WTC11 (cell line): ENCODE results near the gene MAGEB17. TPM values are rescaled to one million over a fixed set of nuclear protein-coding genes. Genes with fewer than 3 reads are reported as not detected.

Experiments used
- ATAC-seq: fragments of 200-7000 bp; cut with Tn5 transposase; 2 replicates; pipeline ENCODE4 v1.10.0; 2021; ENCODE audit warnings: mild to moderate bottlenecking, moderate library complexity
- CTCF ChIA-PET: fragments of 300-600 bp; sonication (Branson Sonifier 250); formaldehyde crosslinking; loops from one replicate; lab custom pipeline; 2021; ENCODE audit warnings: antibody characterized with exemption; lab: Charles Lee
- POLR2A ChIA-PET: fragments of 350-600 bp; sonication (Branson Sonifier 250); formaldehyde crosslinking; loops from one replicate; lab custom pipeline; 2021; ENCODE audit warnings: antibody characterized with exemption; lab: Charles Lee
- DNase-seq: peaks from one replicate; pipeline ENCODE4 v3.0.0; 2021; ENCODE audit warnings: low spot score
- H3K27ac Mint-ChIP-seq: 2 replicates; pipeline ENCODE4 v1.8.0; 2021; ENCODE audit warnings: mixed read lengths
- H3K27me3 Mint-ChIP-seq: 2 replicates; pipeline ENCODE4 v1.8.0; 2021; ENCODE audit warnings: low read depth, mild to moderate bottlenecking, moderate library complexity, mixed read lengths
- H3K36me3 Mint-ChIP-seq: 2 replicates; pipeline ENCODE4 v1.8.0; 2021; ENCODE audit warnings: mixed read lengths
- H3K4me1 Mint-ChIP-seq: 2 replicates; pipeline ENCODE4 v1.8.0; 2022; ENCODE audit warnings: mixed read lengths
- H3K4me3 Mint-ChIP-seq: 2 replicates; pipeline ENCODE4 v1.8.0; 2021; ENCODE audit warnings: mild to moderate bottlenecking, moderate library complexity, mixed read lengths
- H3K9me3 Mint-ChIP-seq: 2 replicates; pipeline ENCODE4 v1.8.0; 2021; ENCODE audit warnings: mixed read lengths
- CBFB ChIP-seq: sonication (generic); formaldehyde crosslinking; IDR thresholded peaks from 2 replicates; pipeline ENCODE4 v1.8.1; 2022; ENCODE audit warnings: mild to moderate bottlenecking, low read depth, missing genetic modification reagents
- E2F1 ChIP-seq: sonication (generic); formaldehyde crosslinking; IDR thresholded peaks from 2 replicates; pipeline ENCODE4 v1.8.0; 2022; ENCODE audit warnings: mild to moderate bottlenecking, missing genetic modification reagents
- ESRRA ChIP-seq: sonication (generic); formaldehyde crosslinking; IDR thresholded peaks from 2 replicates; pipeline ENCODE4 v1.8.1; 2022; ENCODE audit warnings: mild to moderate bottlenecking, missing genetic modification reagents, borderline replicate concordance
- FOXK1 ChIP-seq: sonication (generic); formaldehyde crosslinking; IDR thresholded peaks from 2 replicates; pipeline ENCODE4 v1.8.0; 2022; ENCODE audit warnings: mild to moderate bottlenecking, moderate library complexity, missing genetic modification reagents
- FOXP1 ChIP-seq: sonication (generic); formaldehyde crosslinking; IDR thresholded peaks from 2 replicates; pipeline ENCODE4 v1.8.0; 2022; ENCODE audit warnings: missing genetic modification reagents, mild to moderate bottlenecking, moderate library complexity, borderline replicate concordance
- GABPB1 ChIP-seq: sonication (generic); formaldehyde crosslinking; IDR thresholded peaks from 2 replicates; pipeline ENCODE4 v1.8.1; 2023; ENCODE audit warnings: mild to moderate bottlenecking, missing genetic modification reagents
- GRHL2 ChIP-seq: fragments of 250-450 bp; sonication (Bioruptor Pico); IDR thresholded peaks from 2 replicates; pipeline ENCODE4 v1.8.0; 2022; ENCODE audit warnings: mild to moderate bottlenecking, moderate library complexity; ENCODE audit not compliant: insufficient replicate concordance, severe bottlenecking
- HMGA2 ChIP-seq: fragments of 250-450 bp; sonication (Bioruptor Pico); IDR thresholded peaks from 2 replicates; pipeline ENCODE4 v1.4.0; 2021; ENCODE audit warnings: mild to moderate bottlenecking, moderate library complexity
- KAT7 ChIP-seq: sonication (generic); formaldehyde crosslinking; IDR thresholded peaks from 2 replicates; pipeline ENCODE4 v1.8.1; 2023; ENCODE audit warnings: missing genetic modification reagents, mild to moderate bottlenecking, borderline replicate concordance
- MAX ChIP-seq: sonication (generic); formaldehyde crosslinking; IDR thresholded peaks from 2 replicates; pipeline ENCODE4 v1.8.0; 2022; ENCODE audit warnings: mild to moderate bottlenecking, missing genetic modification reagents
- PREB ChIP-seq: sonication (generic); formaldehyde crosslinking; IDR thresholded peaks from 2 replicates; pipeline ENCODE4 v1.8.1; 2022; ENCODE audit warnings: mild to moderate bottlenecking, missing genetic modification reagents, moderate library complexity, borderline replicate concordance
- PRRX2 ChIP-seq: fragments of 250-450 bp; sonication (Bioruptor Pico); IDR thresholded peaks from 2 replicates; pipeline ENCODE4 v1.8.0; 2021; ENCODE audit warnings: mild to moderate bottlenecking
- SMAD4 ChIP-seq: sonication (generic); formaldehyde crosslinking; IDR thresholded peaks from 2 replicates; pipeline ENCODE4 v1.8.0; 2022; ENCODE audit warnings: mild to moderate bottlenecking, missing genetic modification reagents
- SP1 ChIP-seq: sonication (generic); formaldehyde crosslinking; conservative IDR thresholded peaks from 2 replicates; pipeline ENCODE4 v1.8.1; 2022; ENCODE audit warnings: missing genetic modification reagents
- ZNF121 ChIP-seq: sonication (generic); formaldehyde crosslinking; IDR thresholded peaks from 2 replicates; pipeline ENCODE4 v1.8.0; 2023; ENCODE audit warnings: missing genetic modification reagents
- ZNF416 ChIP-seq: fragments of 250-450 bp; sonication (Bioruptor Pico); IDR thresholded peaks from 2 replicates; pipeline ENCODE4 v1.9.0; 2021; ENCODE audit warnings: mild to moderate bottlenecking, inconsistent platforms
- ZNF423 ChIP-seq: fragments of 250-450 bp; sonication (Bioruptor Pico); IDR thresholded peaks from 2 replicates; pipeline ENCODE4 v2.1.2; 2022; ENCODE audit warnings: mild to moderate bottlenecking, moderate library complexity
- ZNF532 ChIP-seq: fragments of 250-450 bp; sonication (Bioruptor Pico); IDR thresholded peaks from 2 replicates; pipeline ENCODE4 v1.9.0; 2021; ENCODE audit warnings: mild to moderate bottlenecking, borderline replicate concordance
- total RNA-seq: library from RNA; stranded (reverse); gene quantifications from 3 replicates; pipeline ENCODE4 v1.2.3, GENCODE V29; 2021
- TF ChIP-seq, protein P1 (sequence below): sonication (generic); formaldehyde crosslinking; IDR thresholded peaks from 2 replicates; pipeline ENCODE4 v1.8.0; 2023; ENCODE audit warnings: missing genetic modification reagents
- TF ChIP-seq, protein P2 (sequence below): sonication (generic); formaldehyde crosslinking; IDR thresholded peaks from 2 replicates; pipeline ENCODE4 v1.8.1; 2022; ENCODE audit warnings: mild to moderate bottlenecking, moderate library complexity, missing genetic modification reagents

The MAGEB17 gene
- total RNA-seq, 1 experiment from 2014 or later: 0.63 TPM

GRCh38 chrX:16137416-16138107 lies 29.7 kb upstream of the MAGEB17 start:
- CTCF ChIA-PET: interaction anchor here (0.6 to 1.5 kb wide), 5 partner anchors 11 to 79 kb away, joined by 3 to 5 read pairs (median 4); partner anchors contain the start of gene GRPR

DNA sequence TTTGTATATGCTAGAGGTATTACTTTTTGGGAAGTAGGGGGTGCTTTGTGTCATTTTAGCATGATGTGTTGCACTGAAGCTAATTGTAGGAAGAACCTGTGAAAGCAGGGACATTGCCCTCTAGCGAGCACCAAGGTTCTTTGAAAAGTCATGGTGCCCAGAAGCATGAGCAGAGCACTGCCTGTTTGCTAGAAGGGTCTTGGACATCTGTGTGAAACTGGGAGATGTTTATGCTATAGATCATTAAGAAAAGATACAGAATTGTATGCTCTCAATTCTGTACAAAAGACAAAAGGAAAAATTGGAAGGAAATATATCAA lies 29.2 kb upstream of the MAGEB17 start:
- H3K27ac Mint-ChIP-seq: no peak overlapping the region
- ATAC-seq (no peak), DNase-seq (no peak)
- peaks cover 9% of the 10 kb centered on the region; the same call in 1 of the 2 replicates for H3K36me3 Mint-ChIP-seq
- CTCF ChIA-PET: interaction anchor here (0.6 to 1.5 kb wide), 6 partner anchors 11 to 123 kb away, joined by 3 to 5 read pairs (median 4); partner anchors contain the start of gene GRPR
- H3K27me3 Mint-ChIP-seq: no peaks in the 10 kb centered on the region
- H3K4me1 Mint-ChIP-seq: peaks cover 32% of the 10 kb centered on the region
- peaks cover 2% of the 10 kb centered on the region; the same call in 1 of the 2 replicates for H3K9me3 Mint-ChIP-seq
- H3K4me3 Mint-ChIP-seq: no peak overlapping the region
- POLR2A ChIA-PET: interaction anchor here (0.6 kb wide), 1 partner anchor 357 kb away, joined by 4 read pairs; no protein-coding TSS in a partner anchor
- TF ChIP-seq ESRRA (CRISPR knock-in tag): no peak
- no peak for TF ChIP-seq ZNF416 (CRISPR knock-in tag)
- no peak for TF ChIP-seq MAX (CRISPR knock-in tag)
- TF ChIP-seq GABPB1: no peak
- no peak for TF ChIP-seq SP1 (CRISPR knock-in tag)
- TF ChIP-seq, protein P1, sequence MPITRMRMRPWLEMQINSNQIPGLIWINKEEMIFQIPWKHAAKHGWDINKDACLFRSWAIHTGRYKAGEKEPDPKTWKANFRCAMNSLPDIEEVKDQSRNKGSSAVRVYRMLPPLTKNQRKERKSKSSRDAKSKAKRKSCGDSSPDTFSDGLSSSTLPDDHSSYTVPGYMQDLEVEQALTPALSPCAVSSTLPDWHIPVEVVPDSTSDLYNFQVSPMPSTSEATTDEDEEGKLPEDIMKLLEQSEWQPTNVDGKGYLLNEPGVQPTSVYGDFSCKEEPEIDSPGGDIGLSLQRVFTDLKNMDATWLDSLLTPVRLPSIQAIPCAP (CRISPR knock-in tag): no peak
- TF ChIP-seq SMAD4 (CRISPR knock-in tag): no peak
- no peak for TF ChIP-seq GRHL2 (CRISPR knock-in tag)
- TF ChIP-seq FOXK1 (CRISPR knock-in tag): no peak
- no peak for TF ChIP-seq ZNF121
- TF ChIP-seq ZNF423 (CRISPR knock-in tag): no peak
- TF ChIP-seq PRRX2 (CRISPR knock-in tag): no peak
- TF ChIP-seq, protein P2, sequence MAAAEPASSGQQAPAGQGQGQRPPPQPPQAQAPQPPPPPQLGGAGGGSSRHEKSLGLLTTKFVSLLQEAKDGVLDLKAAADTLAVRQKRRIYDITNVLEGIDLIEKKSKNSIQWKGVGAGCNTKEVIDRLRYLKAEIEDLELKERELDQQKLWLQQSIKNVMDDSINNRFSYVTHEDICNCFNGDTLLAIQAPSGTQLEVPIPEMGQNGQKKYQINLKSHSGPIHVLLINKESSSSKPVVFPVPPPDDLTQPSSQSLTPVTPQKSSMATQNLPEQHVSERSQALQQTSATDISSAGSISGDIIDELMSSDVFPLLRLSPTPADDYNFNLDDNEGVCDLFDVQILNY (CRISPR knock-in tag): no peak
- no peak for TF ChIP-seq CBFB (CRISPR knock-in tag)

More at GRCh38 chrX:16137416-16138107, 29.7 kb upstream of the MAGEB17 start:
- TF ChIP-seq FOXP1 (no peak), E2F1 (CRISPR knock-in tag) (no peak), KAT7 (CRISPR knock-in tag) (no peak), ZNF532 (CRISPR knock-in tag) (no peak), PREB (CRISPR knock-in tag) (no peak), SMAD4 (CRISPR knock-in tag) (no peak), GABPB1 (no peak), HMGA2 (CRISPR knock-in tag) (no peak)
- TF ChIP-seq, all 79 proteins: peak for 0
- DNase-seq (no peak), ATAC-seq (no peak)
- Mint-ChIP-seq H3K27ac (no peak overlapping the region), H3K36me3 (peaks cover 5% of the 10 kb centered on the region; the same call in 1 of the 2 replicates), H3K9me3 (no peaks in the 10 kb centered on the region), H3K4me3 (no peak overlapping the region), H3K27me3 (no peaks in the 10 kb centered on the region), H3K4me1 (peaks cover 32% of the 10 kb centered on the region)
- POLR2A ChIA-PET: interaction anchor here (0.6 kb wide), 1 partner anchor 357 kb away, joined by 4 read pairs; no protein-coding TSS in a partner anchor
